ENCODE data around the gene SPDYE1.
"Not testable (repeated sequence)": the region's sequence is repeated elsewhere in the genome, so short reads cannot be mapped to it uniquely, and the experiment has no call there.

The SPDYE1 gene

DNA sequence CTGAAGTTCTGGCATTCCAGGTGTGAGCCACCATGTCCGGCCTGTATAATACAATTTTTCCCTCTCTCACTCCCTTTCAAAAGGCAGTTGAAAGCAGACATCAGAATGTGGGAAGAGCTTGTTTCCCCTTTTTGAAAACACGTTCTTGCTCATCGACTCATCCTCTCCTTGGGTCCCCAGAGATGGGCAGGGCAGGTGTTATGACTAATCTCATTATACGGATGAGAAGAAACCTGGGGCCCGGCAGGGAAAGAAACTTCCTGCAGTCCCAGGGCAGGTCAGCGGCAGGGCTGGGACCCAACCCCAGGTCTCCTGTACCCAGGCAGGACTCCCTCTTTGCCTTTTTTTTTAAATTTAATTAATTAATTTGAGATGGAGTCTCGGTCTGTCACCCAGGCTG lies 4.8 kb upstream of the SPDYE1 start:
- in situ Hi-C loops (cut with MboI; ENCODE audit: low sequenced_read_pairs) = not testable (repeated sequence)

DNA sequence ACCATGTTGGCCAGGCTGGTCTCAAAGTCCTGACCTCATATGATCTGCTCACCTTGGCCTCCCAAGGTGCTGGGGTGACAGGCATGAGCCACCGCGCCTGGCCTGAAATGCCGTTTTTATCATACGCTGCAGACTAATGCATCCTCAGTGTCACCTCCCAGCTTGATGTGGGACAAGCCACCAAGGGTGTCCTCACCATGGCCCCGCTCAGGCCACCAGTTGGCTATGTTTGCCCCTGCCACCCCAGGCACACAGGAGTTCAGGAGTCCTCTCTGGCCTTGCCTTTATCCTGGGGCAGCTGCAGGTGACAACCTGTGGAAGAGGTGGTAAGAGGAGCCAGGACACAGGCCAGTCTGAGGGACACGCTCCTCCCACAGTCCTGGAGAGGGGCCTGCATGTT lies 3.0 kb upstream of the SPDYE1 start:
- in situ Hi-C loops (cut with MboI; ENCODE audit: low sequenced_read_pairs) = not testable (repeated sequence)

DNA sequence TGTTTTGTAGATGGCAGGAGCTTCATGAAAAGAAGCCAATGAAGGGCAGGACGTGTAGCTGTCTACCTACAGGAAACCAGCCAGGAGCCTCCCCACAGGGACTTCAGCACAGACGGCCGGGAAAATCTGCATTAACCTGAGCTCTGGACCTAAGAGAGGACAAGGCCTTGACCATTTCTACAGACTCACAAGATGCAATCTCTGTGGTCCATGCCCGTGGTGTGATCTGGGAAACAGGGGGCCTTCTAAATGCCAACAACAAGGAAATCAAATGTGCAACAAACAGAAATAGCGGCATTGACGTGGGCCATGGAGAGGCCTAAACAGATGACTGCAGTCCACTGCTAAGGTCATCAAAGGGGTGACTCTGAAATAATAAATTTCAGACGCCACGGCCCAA lies 14.4 kb downstream of the SPDYE1 start:
- in situ Hi-C loops (cut with MboI; ENCODE audit: low sequenced_read_pairs) = not testable (repeated sequence)

DNA sequence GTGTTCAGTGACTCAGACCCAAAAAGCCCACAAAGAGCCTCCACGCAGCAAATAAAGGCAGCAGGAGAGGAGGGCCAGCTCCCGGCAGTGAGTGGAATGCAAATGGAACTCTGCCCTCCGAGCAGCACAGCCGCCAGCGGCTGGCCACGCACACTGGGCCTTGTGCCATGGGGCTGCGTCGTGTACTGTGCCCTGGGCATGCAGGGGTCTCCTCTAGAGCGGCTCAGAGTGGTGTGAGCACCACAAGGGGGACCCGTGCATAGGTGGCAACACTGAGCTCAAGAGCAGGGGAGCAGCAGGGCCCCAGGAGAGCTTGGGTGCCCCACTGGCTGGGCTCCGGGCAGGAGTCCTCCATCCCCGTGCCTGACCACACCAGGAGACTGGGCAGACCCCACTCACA lies 17.4 kb downstream of the SPDYE1 start:
- in situ Hi-C loops (cut with MboI; ENCODE audit: low sequenced_read_pairs) = not testable (repeated sequence)

DNA sequence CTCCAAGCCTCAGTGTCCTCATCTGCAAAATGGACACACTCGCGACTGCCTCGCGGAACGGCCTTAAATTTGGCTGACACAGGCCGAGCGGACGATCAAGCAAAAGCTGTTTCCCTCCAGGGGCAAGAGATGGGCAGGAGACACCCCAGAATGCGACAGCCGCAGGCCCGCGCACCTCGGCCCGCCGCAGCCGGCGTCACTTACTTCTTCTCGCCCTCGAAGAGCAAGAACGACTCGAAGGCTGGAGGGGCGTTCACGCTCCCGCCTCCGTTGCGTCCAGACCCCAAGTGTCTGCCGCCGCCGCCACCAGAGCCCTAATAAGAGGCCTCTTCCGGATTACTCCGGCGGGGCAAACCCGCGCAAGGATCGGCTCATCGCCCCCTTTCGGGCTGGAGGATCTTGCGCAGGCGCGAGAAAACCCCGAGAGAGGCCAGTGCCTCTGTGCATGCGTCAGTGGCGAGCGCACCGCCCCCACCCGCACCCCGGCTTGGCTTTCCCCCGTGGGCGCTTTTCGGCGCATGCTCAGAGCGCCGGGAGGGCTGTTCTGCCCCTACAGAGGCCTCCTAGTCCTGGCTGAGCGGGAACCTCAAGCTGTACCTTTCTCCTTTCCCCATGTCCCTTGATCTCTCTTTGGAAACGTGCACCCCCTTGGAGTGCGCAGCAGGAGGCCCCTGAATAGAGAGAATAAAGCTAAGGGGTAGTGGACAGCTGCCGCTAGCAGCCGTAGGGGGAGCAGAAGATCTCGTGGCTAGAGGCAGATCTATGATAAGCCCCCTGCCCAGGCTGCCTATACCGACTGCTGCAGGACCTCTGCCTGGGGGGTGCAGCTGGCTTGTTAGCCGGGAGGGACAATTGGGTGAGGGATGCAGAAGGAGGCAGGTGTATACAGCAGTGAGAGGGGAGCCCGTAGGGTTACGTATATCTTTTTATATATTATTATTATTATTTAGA lies 21.4 kb downstream of the SPDYE1 start:
- in situ Hi-C loops (cut with MboI; ENCODE audit: low sequenced_read_pairs) = not testable (repeated sequence)

DNA sequence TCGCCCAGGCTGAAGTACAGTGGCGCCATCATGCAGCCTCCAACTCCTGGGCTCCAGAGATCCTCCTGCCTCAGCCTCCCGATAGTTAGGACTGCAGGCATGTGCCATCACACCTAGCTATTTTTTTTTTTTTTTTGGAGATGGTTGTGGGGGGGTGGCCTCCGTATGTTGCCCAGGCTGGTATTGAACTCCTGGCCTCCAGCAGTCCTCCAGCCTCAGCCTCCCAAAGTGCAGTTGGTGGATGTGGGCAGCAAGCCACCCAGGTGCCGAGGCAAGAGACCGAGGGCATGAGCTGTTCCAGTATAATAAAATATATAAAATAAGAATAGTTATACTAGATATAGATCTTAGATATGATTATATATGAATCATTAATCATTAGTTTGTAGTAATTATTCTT lies 22.1 kb downstream of the SPDYE1 start:
- in situ Hi-C loops (cut with MboI; ENCODE audit: low sequenced_read_pairs) = not testable (repeated sequence)

DNA sequence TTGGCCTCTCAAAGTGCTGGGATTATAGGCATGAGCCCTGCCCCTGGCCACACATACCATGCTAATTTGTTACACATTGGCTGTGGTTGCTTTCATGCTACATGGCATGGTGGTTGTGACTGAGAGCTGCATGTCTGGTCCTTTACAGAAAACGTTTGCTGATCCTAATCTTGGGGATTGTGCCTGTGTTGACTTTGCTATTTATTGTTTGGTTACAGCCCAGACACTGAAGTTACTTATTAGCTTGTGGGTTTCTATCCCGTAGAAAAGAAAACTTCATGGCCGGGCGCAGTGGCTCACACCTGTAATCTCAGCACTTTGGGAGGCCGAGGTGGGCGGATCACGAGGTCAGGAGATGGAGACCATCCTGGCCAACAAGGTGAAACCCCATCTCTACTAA lies 24.4 kb downstream of the SPDYE1 start:
- in situ Hi-C loops (cut with MboI; ENCODE audit: low sequenced_read_pairs) = not testable (repeated sequence)

DNA sequence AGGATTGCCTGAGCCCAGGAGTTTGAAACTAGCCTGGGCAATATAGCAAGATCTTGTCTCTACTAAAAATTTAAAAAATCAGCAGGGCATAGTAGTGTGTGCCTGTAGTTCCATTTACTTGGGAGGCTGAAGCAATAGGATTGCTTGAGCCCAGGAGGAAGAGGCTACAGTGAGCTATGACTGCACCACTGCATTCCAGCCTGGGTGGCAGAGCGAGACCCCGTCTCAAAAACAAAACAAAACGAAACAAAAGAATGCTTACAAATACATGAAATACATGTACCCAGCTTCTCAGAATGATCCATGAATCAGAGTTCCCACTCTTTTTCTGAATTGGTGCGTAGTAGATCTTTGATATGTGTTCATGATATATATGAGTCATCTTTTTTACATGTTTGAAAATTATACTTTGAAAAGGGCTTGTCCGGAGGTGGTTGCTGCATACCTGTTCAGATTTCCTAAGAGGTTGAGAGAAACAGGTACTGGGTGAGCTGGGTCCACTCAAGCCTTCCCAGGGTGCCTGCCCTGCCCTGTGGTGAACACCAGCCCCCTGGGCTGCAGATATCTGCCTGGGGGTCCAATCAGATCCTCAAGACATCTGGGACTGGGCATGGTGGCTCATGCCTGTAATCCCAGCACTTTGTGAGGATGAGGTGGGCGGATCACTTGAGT lies 25.2 kb downstream of the SPDYE1 start:
- in situ Hi-C loops (cut with MboI; ENCODE audit: low sequenced_read_pairs) = not testable (repeated sequence)

DNA sequence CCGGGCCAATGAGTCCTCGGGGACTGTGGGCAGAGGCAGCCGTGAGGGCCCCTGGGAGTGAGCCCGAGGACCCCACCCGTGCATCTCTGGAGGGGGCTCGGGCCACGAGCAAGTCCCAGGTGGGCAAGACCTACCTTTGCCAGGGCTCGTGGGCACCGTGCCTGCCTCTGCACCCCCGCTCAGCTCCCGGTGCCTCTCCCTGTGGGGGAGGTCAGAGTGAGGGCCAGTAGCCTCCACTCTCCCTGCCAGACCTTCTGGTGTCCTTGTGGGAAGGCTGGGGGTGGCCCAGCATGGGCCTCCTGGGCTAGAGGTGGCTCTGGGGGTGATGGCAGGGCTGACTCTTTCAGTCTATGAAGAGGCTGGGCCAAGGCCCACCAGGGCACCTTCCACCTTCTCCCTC lies 31.7 kb downstream of the SPDYE1 start:
- in situ Hi-C loops (cut with MboI; ENCODE audit: low sequenced_read_pairs) = not testable (repeated sequence)

DNA sequence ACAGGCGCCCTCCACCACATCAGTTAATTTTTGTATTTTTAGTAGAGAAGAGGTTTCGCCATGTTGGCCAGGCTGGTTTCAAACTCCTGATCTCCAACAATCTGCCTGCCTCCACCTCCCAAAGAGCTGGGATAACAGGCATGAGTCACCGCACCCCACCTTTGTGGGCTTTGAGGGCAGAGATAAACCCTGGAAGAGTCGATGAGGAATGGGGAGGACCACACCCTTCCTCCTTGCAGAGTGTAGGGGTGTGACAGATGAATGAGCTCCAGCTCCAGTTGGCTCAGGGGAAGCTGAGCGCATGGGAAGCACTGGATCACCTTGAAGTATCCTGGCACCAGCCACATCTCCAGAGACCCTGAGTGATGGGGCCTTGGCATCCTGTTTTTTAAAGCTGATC lies 32.3 kb downstream of the SPDYE1 start:
- in situ Hi-C loops (cut with MboI; ENCODE audit: low sequenced_read_pairs) = not testable (repeated sequence)

DNA sequence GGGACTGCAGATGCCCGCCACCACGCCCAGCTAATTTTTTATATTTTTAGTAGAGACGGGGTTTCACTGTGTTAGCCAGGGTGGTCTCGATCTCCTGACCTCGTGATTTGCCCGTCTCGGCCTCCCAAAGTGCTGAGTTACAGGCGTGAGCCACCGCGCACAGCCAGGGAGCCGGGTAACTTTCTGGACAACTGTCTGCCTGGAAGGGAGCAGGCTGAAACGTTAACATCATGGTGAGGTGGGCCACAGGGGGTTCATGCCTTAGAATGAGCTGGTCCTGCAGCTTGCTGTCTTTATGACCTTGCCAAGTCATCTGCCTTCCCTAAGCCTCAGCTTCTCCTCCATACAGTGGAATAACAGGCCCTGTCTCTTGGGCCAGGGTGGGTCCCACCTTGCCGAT lies 33.6 kb downstream of the SPDYE1 start:
- in situ Hi-C loops (cut with MboI; ENCODE audit: low sequenced_read_pairs) = not testable (repeated sequence)

DNA sequence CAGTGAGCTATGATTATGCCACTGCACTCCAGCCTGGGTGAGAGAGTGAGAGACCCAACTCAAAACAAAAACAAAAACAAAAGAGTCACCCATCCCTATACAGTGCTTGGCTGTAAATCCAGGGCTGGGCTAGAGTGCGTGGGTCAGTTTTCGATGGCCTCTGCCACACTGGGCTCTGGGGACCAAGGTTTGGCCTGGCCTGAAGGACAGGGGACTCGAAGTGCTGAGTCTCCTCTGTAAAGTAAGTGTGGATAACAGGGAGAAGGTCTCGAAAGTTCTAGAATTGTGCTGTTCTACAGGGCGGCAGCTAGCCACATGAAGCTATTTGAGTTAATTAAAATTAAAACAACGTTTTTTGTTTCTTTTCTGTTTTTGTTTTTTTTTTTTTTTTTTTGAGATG lies 34.3 kb downstream of the SPDYE1 start:
- in situ Hi-C loops (cut with MboI; ENCODE audit: low sequenced_read_pairs) = not testable (repeated sequence)

DNA sequence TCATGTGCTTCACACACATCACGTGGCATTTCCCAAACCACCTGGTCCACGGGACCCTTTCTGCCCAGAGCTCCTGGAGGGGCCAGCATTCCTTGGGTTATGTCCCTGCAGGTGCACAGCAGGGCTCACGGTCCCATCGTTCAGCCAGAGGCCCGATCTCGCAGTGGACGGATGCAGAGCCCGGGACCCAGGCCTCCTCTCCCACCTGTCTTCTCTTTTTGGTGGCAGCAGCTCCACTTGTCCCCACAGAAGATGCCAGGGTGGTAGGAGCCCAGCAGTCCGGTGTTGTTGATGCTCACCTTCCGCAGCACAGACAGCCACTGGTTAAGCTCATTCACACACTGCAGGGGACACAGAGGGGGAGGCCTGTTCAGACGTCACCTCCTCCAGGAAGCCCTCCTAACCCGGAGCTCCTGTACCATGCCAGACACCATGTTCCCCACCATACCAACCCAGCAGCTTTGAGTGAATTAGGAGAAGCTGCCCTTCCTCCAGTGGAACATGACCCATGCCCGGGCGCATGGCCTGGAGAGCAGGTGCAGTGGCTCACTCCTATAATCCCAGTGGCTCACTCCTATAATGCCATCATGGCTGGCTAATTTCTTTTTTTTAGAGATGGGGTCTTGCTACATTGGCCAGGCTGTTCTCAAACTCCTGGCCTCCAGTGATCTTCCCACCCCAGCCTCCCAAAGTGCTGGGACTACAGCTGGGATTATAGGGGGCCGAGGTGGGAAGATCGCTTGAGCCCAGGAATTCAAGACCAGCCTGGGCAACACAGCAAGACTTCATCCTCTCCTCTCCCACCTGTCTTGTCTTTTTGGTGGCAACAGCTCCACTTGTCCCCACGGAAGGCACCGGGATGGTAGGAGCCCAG lies 36.5 kb downstream of the SPDYE1 start:
- in situ Hi-C loops (cut with MboI; ENCODE audit: low sequenced_read_pairs) = not testable (repeated sequence)

DNA sequence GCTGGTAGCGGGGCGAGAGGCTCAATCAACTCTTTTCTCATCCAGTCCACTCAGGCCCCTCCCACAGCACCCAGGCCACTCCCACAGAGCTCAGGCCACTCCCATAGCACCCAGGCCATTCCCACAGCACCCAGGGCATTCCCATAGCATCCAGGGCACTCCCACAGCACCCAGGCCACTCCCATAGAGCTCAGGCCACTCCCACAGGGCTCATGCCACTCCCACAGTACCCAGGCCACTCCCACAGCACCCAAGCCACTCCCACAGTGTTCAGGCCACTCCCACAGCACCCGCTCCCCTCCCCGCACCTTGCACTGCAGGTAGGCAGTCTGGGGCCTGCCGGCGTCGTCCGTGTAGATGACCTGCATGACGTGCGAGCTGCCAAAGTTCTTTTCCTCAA lies 38.7 kb downstream of the SPDYE1 start:
- in situ Hi-C loops (cut with MboI; ENCODE audit: low sequenced_read_pairs) = not testable (repeated sequence)

DNA sequence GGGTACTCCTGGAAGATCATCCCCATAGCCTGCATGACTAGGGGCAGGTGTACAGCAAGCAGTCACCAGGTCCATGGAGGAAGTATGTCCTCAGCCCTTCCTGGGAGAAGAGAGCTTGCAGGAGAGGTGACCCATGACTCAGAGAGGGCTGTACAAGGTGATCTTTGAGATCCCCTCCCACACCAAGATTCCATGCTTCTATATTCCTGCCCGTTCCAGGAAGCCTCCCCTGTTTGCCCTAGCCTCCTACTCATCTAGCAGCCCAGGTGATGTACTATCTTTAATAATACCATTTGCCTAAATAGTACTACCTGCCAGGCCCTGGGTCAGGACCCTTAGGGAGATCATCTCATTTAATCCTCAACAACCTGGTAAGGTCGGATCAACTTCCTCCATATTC lies 40.3 kb downstream of the SPDYE1 start:
- in situ Hi-C loops (cut with MboI; ENCODE audit: low sequenced_read_pairs) = not testable (repeated sequence)

DNA sequence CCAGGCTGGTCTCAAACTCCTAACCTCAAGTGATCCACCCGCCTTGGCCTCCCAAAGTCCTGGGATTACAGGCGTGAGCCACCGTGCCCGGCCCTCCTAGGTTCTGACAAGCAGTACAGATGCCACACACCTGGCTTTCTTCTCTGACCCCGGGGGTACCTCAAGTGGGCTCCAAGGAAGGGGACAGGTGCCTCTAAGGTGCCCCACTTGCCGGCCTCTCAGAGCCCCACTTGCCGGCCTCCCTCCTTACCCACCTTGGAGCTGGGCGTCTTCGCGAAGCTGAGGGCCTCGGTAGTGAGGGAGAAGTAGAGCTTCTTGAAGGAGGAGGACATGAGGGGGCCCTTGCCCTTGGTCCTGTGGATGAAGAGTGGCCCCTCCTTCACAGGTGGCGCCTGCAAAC lies 40.9 kb downstream of the SPDYE1 start:
- in situ Hi-C loops (cut with MboI; ENCODE audit: low sequenced_read_pairs) = not testable (repeated sequence)

DNA sequence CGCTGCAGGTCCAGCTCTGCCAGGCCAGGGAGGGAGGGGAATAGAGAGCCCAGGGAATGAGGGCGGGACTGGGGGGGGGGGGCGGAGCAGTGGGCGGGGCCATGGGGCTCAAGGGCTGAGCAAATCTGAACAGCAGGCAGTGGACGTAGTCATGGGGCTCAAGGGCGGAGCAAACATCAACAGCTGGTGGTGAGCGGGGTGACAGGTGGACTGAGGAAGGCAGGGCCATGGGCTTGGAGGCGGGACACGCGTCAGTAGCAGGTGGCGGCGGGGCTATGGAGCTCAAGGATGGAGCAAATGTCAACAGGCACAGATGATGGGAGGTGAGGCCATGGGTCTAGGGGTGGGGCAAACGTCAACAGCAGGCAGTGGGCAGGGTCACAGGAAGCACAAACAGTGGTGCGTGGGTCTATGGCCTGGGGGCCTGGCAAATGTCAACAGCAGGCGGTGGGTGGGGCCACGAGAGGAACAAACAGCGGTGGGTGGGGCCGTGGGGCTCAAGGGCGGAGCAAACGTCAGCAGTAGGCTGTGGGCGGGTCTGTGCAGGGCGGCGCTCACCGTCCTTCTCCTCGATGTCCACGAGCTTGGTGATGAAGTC lies 41.4 kb downstream of the SPDYE1 start:
- in situ Hi-C loops (cut with MboI; ENCODE audit: low sequenced_read_pairs) = not testable (repeated sequence)

DNA sequence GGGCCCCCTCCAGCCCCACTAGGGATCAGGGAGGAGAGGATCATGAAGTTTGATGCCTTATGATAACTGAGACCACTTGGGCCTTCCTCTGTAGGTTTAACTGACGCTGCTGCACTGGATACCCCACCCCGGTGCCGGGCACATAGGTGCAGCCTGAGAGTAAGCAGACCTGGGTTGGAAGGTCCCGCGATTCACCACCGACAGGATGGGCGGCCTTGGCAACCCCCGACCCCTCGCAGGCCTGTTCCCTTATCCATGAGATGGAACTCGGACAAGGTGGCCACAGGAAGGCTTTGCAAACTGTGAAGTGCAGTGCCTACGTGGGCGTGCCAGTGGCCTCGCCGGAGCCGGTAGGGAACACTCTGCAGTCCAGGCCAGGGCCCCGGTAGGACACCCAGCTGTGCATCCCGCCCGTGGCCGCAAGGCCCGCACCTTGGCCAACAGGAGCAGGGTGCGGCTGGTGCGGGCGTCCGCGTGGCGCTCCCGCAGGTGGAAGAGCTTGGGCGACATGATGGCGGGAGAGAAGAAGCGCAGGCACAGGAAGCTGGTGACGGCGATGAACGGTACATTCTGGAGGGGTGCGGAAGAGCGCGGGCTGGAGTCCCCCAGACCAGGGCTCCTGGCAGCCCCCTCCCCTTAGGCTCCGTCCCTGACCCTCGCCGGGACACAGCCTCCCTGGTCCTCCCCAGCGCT lies 42.2 kb downstream of the SPDYE1 start:
- in situ Hi-C loops (cut with MboI; ENCODE audit: low sequenced_read_pairs) = not testable (repeated sequence)

DNA sequence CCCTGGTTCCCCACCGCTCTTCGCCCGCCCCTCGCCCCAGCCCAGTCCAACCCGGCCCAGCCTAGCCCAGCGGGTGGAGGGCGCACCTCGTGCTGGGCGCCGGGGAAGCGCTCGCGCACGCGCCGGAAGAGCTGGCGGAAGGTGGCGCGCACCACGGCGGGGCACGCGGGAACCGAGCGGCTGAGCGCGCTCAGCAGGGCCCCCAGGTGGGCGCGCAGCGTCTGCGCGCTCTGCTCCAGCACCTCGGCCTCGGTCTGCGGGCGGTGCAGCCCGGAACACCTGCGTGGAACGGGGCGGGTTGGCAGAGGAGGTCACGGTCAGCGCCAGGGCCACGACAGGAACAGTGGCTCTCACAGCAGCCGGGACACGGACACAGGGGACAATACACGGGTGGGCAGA lies 42.8 kb downstream of the SPDYE1 start:
- in situ Hi-C loops (cut with MboI; ENCODE audit: low sequenced_read_pairs) = not testable (repeated sequence)

DNA sequence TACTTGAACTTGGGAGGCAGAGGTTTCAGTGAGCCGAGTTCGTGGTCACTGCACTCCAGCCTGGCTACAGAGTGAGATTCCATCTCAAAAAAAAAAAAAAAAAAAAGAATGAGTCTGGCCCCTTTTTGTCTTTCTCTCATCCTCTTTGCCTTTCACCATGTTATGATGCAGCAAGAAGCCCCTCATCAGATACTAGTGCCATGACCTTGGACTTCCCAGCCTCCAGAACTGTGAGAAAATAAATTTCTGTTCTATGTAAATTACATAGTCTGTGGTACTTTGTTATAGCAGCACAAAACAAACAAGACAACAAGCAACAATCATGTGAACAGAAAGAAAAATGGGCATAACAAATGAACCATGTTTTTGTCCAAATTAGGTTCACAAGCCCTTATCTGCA lies 44.5 kb downstream of the SPDYE1 start:
- in situ Hi-C loops (cut with MboI; ENCODE audit: low sequenced_read_pairs) = no loop called here
